GM19468 (cell line): ENCODE measurements around the gene OR2T6.
"Not testable (repeated sequence)": the region's sequence is repeated elsewhere in the genome, so short reads cannot be mapped to it uniquely, and the experiment has no call there.

Experiments used
- ATAC-seq: cut with Tn5 transposase; IDR thresholded peaks from one replicate; pipeline ENCODE4 v1.9.1; 2021; ENCODE audit warnings: mild to moderate bottlenecking, moderate library complexity, moderate number of reproducible peaks; ENCODE audit not compliant: unreplicated experiment; ENCODE audit errors: extremely low read depth

Gene OR2T6

GRCh38 chr1:248432201-248432600 lies 56.7 kb downstream of the OR2T6 start:
- ATAC-seq: not testable (repeated sequence)

GRCh38 chr1:248433811-248434415 lies 58.4 kb downstream of the OR2T6 start:
- ATAC-seq: not testable (repeated sequence)

GRCh38 chr1:248434913-248435312 lies 59.4 kb downstream of the OR2T6 start:
- ATAC-seq: not testable (repeated sequence)

GRCh38 chr1:248436303-248436702 lies 60.8 kb downstream of the OR2T6 start:
- ATAC-seq: peak; percentile 30

- not testable (repeated sequence) for ATAC-seq
Observed at GRCh38 chr1:248438668-248439067, 63.1 kb downstream of the OR2T6 start.

- ATAC-seq: not testable (repeated sequence)
Observed at GRCh38 chr1:248439283-248439682, 63.7 kb downstream of the OR2T6 start.
